ENCODE measurements around the gene AHCTF1.

Gene AHCTF1

GRCh38 chr1:246797597-246797996 lies 134.2 kb downstream of the AHCTF1 start:
- DNase-seq = no peak

- no peak for DNase-seq
Observed at GRCh38 chr1:246797157-246797556, 134.6 kb downstream of the AHCTF1 start.

- DNase-seq = no peak
Observed at GRCh38 chr1:246795906-246796694, 135.6 kb downstream of the AHCTF1 start.

- no peak for DNase-seq
Observed at GRCh38 chr1:246794828-246795671, 136.7 kb downstream of the AHCTF1 start.

- no peak for DNase-seq
Observed at GRCh38 chr1:246794048-246794827, 137.5 kb downstream of the AHCTF1 start.

- no peak for DNase-seq
Observed at GRCh38 chr1:246793356-246793896, 138.3 kb downstream of the AHCTF1 start.

- no peak for DNase-seq
Observed at GRCh38 chr1:246792603-246793002, 139.1 kb downstream of the AHCTF1 start.

- DNase-seq = no peak
Observed at GRCh38 chr1:246791303-246791918, 140.3 kb downstream of the AHCTF1 start.

- no peak for DNase-seq
Observed at GRCh38 chr1:246790833-246791232, 140.9 kb downstream of the AHCTF1 start.

- DNase-seq = no peak
Observed at GRCh38 chr1:246790364-246790763, 141.4 kb downstream of the AHCTF1 start.

- DNase-seq = no peak
Observed at GRCh38 chr1:246789454-246790339, 142.1 kb downstream of the AHCTF1 start.
